ENCODE measurements around the gene PAPPA2. TPM values are rescaled to one million over a fixed set of nuclear protein-coding genes. Genes with fewer than 3 reads are reported as not detected.

Gene PAPPA2
- total RNA-seq, 4 donors from 2014 or later = 0.55 to 3.3 (median 2.2) TPM; not detected in 1

DNA sequence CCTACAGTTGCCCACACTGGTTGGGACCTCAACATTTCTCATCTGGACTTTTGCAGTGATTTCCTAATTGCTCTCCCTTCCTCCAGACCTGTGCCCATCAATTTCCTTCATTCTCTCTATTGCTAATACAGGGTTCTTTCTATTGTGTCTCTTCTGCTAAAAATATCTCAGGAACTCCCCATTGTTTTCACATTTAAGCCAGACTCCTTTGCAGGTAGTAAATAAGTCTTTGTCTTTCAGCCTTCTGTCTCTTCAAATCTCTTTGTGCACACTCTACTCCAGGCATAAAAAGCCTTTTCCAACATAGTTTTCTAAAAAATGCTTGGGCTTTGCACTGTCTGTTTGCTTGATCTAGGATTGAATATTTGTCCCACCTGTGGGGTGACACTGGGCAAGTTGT is 340.6 kb downstream of the PAPPA2 start:
- H3K36me3 ChIP-seq = no peaks in the 10 kb centered on the region
- H3K27ac ChIP-seq = no peak overlapping the region
- in situ Hi-C loops (cut with MboI; ENCODE audit: low pct_ligation_motif_present in 1 of 4, low pct_unique_long_range_greater_than_20kb in 1 of 4, low sequenced_read_pairs in 3 of 4) (no loop called here), intact Hi-C loops (cut with DNase I; ENCODE audit: low total_unique reads) (loop anchor here (5.0 kb wide), 1 partner anchor 464 kb away; no protein-coding TSS in a partner anchor)
- H3K4me1 ChIP-seq = no peaks in the 10 kb centered on the region
- H3K9me3 ChIP-seq = no peaks in the 10 kb centered on the region
- H3K4me3 ChIP-seq = no peak overlapping the region
- TF ChIP-seq EP300 (IDR thresholded peaks at IDR 0.05; ENCODE audit: low read depth) = no peak
- TF ChIP-seq POLR2A (IDR thresholded peaks at IDR 0.05) = no peak
- TF ChIP-seq, protein P1, sequence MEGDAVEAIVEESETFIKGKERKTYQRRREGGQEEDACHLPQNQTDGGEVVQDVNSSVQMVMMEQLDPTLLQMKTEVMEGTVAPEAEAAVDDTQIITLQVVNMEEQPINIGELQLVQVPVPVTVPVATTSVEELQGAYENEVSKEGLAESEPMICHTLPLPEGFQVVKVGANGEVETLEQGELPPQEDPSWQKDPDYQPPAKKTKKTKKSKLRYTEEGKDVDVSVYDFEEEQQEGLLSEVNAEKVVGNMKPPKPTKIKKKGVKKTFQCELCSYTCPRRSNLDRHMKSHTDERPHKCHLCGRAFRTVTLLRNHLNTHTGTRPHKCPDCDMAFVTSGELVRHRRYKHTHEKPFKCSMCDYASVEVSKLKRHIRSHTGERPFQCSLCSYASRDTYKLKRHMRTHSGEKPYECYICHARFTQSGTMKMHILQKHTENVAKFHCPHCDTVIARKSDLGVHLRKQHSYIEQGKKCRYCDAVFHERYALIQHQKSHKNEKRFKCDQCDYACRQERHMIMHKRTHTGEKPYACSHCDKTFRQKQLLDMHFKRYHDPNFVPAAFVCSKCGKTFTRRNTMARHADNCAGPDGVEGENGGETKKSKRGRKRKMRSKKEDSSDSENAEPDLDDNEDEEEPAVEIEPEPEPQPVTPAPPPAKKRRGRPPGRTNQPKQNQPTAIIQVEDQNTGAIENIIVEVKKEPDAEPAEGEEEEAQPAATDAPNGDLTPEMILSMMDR (IDR thresholded peaks at IDR 0.05) = no peak
- no peak for TF ChIP-seq POLR2AphosphoS5 (IDR thresholded peaks at IDR 0.05)
- no peak for DNase-seq
- no peaks in the 10 kb centered on the region for H3K27me3 ChIP-seq

DNA sequence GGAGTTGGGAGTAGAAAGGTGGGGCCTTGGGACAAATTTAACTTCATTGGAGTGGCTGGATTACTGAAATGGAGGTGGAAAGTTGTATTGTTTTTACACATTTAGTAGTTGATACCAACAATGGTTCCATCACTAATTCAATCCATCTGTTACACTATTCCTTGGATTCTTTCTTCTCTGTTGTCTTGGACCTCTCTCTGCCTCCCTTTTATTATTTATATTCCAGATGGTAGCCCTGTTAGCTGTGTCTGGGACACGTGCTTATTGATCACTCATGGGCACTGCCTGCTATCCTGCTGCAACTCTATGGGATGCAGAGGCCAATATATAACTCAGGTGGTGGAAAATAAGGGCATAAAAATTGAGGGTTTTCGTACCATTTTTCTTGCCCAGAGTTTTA is 346.3 kb downstream of the PAPPA2 start:
- no peak for DNase-seq
- in situ Hi-C loops (cut with MboI; ENCODE audit: low pct_ligation_motif_present in 1 of 4, low pct_unique_long_range_greater_than_20kb in 1 of 4, low sequenced_read_pairs in 3 of 4) = no loop called here
- Histone ChIP-seq H3K9me3 (no peaks in the 10 kb centered on the region), H3K27me3 (no peaks in the 10 kb centered on the region), H3K4me3 (no peak overlapping the region), H3K36me3 (no peaks in the 10 kb centered on the region), H3K4me1 (no peaks in the 10 kb centered on the region), H3K27ac (no peak overlapping the region)
- 74 to 94% methylated on average over 2 of the region's 2 CpGs for WGBS, 2 donors (ENCODE audit: low coverage in 1 of 2)
- intact Hi-C loops (cut with DNase I; ENCODE audit: low total_unique reads) = no loop called here
- TF ChIP-seq EP300 (IDR thresholded peaks at IDR 0.05; ENCODE audit: low read depth) (no peak), POLR2A (IDR thresholded peaks at IDR 0.05) (no peak), POLR2AphosphoS5 (IDR thresholded peaks at IDR 0.05) (no peak)
- TF ChIP-seq, protein P1 (IDR thresholded peaks at IDR 0.05) = no peak

DNA sequence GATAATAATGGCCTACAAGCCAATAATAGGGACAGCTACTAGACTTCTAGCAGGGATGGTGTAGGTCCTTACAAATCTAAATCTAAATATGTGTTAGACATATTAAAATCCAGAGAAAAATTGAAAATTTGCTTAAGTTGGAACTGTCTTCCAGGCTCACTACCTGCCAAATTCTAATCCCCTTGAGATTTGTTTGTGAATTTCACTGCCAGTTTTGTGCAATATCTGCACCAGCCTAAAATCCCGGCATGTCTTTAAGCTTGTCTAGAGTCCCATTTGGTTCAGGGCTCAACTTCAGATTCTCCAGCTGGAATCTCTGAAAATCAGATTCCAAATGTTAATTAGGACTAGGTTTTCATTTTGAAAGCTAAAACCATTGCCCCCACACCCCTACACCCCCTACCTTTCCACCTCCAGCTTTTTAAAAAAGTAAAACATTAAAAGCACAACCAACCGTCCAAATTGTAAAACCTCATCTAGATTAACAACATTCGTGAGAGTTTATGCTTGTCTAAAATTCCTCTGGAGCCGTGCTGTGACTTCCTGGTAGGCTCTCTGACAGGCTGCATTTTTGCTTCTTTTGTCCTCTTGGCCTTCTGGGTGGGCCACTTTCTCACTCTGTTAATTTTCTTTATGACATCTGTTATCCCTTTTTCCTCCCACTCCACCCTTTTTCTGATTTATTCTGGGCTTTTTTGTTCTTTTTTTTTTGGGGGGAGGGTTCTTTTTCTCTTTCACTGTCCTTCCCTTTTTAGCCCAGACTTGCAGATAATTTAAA is 348.7 kb downstream of the PAPPA2 start:
- Histone ChIP-seq H3K27me3 (no peaks in the 10 kb centered on the region), H3K9me3 (no peaks in the 10 kb centered on the region), H3K4me1 (no peaks in the 10 kb centered on the region), H3K4me3 (no peak overlapping the region), H3K36me3 (no peaks in the 10 kb centered on the region), H3K27ac (no peak overlapping the region)
- WGBS, 2 donors (ENCODE audit: low coverage in 1 of 2) = 19 to 33% methylated on average over 4 of the region's 4 CpGs
- in situ Hi-C loops (cut with MboI; ENCODE audit: low pct_ligation_motif_present in 1 of 4, low pct_unique_long_range_greater_than_20kb in 1 of 4, low sequenced_read_pairs in 3 of 4) = no loop called here
- TF ChIP-seq POLR2AphosphoS5 (IDR thresholded peaks at IDR 0.05) = no peak
- no peak for DNase-seq
- intact Hi-C loops (cut with DNase I; ENCODE audit: low total_unique reads) = no loop called here

DNA sequence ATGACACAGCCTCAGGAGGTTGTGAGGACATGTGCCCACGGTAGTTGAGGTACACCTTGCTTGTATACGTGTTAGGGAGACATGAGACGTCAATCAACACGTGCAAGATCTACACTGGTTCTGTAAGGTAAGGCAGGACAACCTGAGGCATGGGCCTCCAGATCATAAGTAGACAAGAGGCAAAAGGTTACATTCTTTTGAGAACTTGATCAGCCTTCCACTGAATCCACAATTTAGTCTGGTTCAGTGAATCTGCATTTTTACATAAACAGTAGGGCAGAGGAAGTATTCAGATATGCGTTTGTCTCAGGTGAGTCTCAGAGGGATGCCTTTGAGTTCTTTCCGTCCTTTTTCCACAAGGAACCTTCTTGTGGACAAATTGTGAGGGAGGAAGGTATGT is 352.6 kb downstream of the PAPPA2 start:
- H3K4me3 ChIP-seq = no peak overlapping the region
- H3K4me1 ChIP-seq = no peaks in the 10 kb centered on the region
- H3K27me3 ChIP-seq = no peaks in the 10 kb centered on the region
- no peak overlapping the region for H3K27ac ChIP-seq
- DNase-seq = no peak
- no peaks in the 10 kb centered on the region for H3K9me3 ChIP-seq
- intact Hi-C loops (cut with DNase I; ENCODE audit: low total_unique reads) = no loop called here
- no peak for TF ChIP-seq POLR2AphosphoS5 (IDR thresholded peaks at IDR 0.05)
- TF ChIP-seq EP300 (IDR thresholded peaks at IDR 0.05; ENCODE audit: low read depth) = no peak
- no peak for TF ChIP-seq POLR2A (IDR thresholded peaks at IDR 0.05)
- TF ChIP-seq, protein P1 (IDR thresholded peaks at IDR 0.05) = no peak
- 73 to 84% methylated on average over 5 to 6 of the region's 6 CpGs for WGBS, 2 donors (ENCODE audit: low coverage in 1 of 2)
- in situ Hi-C loops (cut with MboI; ENCODE audit: low pct_ligation_motif_present in 1 of 4, low pct_unique_long_range_greater_than_20kb in 1 of 4, low sequenced_read_pairs in 3 of 4) = no loop called here
- H3K36me3 ChIP-seq = no peaks in the 10 kb centered on the region

DNA sequence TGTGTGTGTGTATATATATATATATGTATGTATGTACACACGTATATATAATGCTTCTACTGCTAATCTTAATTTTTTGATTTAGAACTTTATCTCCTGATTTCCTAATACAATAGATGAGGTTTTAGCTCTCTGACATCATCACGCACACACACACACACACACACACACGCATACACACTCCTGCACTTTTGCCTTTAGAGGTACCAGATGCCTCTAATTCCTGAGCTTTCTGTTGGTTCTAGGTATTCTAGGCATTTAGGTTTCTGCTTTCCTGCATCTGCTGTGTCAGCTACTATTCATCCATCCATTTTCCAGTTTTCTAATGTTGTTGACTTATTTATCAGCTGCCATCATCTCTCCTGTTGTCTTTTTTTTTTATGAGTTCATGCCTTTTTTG is 353.3 kb downstream of the PAPPA2 start:
- 81 to 86% methylated on average over 3 of the region's 3 CpGs for WGBS, 2 donors (ENCODE audit: low coverage in 1 of 2)
- Histone ChIP-seq H3K9me3 (no peaks in the 10 kb centered on the region), H3K36me3 (no peaks in the 10 kb centered on the region), H3K27me3 (no peaks in the 10 kb centered on the region), H3K27ac (no peak overlapping the region), H3K4me3 (no peak overlapping the region), H3K4me1 (no peaks in the 10 kb centered on the region)
- TF ChIP-seq EP300 (IDR thresholded peaks at IDR 0.05; ENCODE audit: low read depth) (no peak), POLR2AphosphoS5 (IDR thresholded peaks at IDR 0.05) (no peak), POLR2A (IDR thresholded peaks at IDR 0.05) (no peak)
- TF ChIP-seq, protein P1 (IDR thresholded peaks at IDR 0.05) = no peak
- in situ Hi-C loops (cut with MboI; ENCODE audit: low pct_ligation_motif_present in 1 of 4, low pct_unique_long_range_greater_than_20kb in 1 of 4, low sequenced_read_pairs in 3 of 4) = no loop called here
- intact Hi-C loops (cut with DNase I; ENCODE audit: low total_unique reads) = no loop called here
- DNase-seq = no peak

All from transverse colon (tissue), 4 donors.